GM19463 (cell line): ENCODE measurements around the gene RAP1GAP.
"Not testable (repeated sequence)": the region's sequence is repeated elsewhere in the genome, so short reads cannot be mapped to it uniquely, and the experiment has no call there.

Source experiments
- ATAC-seq: cut with Tn5 transposase; IDR thresholded peaks from one replicate; pipeline ENCODE4 v1.9.1; 2021; ENCODE audit warnings: mild to moderate bottlenecking, moderate library complexity; ENCODE audit not compliant: unreplicated experiment

Gene RAP1GAP

GRCh38 chr1:21647431-21648351 is 21.5 kb downstream of the RAP1GAP start:
- no peak for ATAC-seq

- ATAC-seq, result no peak
Observed at GRCh38 chr1:21645550-21645949, 23.6 kb downstream of the RAP1GAP start.

GRCh38 chr1:21644906-21645305 is 24.3 kb downstream of the RAP1GAP start:
- no peak for ATAC-seq

GRCh38 chr1:21644348-21644747 is 24.8 kb downstream of the RAP1GAP start:
- no peak for ATAC-seq

GRCh38 chr1:21643624-21644023 is 25.5 kb downstream of the RAP1GAP start:
- no peak for ATAC-seq

GRCh38 chr1:21641967-21642739 is 27.0 kb downstream of the RAP1GAP start:
- no peak for ATAC-seq

- ATAC-seq, result no peak
Observed at GRCh38 chr1:21641537-21641936, 27.6 kb downstream of the RAP1GAP start.

GRCh38 chr1:21641076-21641475 is 28.1 kb downstream of the RAP1GAP start:
- ATAC-seq, result no peak

- no peak for ATAC-seq
Observed at GRCh38 chr1:21640653-21641052, 28.5 kb downstream of the RAP1GAP start.

- ATAC-seq, result no peak
Observed at GRCh38 chr1:21639594-21640041, 29.5 kb downstream of the RAP1GAP start.

- ATAC-seq, result no peak
Observed at GRCh38 chr1:21638531-21639341, 30.4 kb downstream of the RAP1GAP start.

- no peak for ATAC-seq
Observed at GRCh38 chr1:21637514-21637913, 31.6 kb downstream of the RAP1GAP start.

- ATAC-seq, result no peak
Observed at GRCh38 chr1:21636029-21636428, 33.1 kb downstream of the RAP1GAP start.

GRCh38 chr1:21634806-21635535 is 34.2 kb downstream of the RAP1GAP start:
- no peak for ATAC-seq

GRCh38 chr1:21633992-21634805 is 35.0 kb downstream of the RAP1GAP start:
- no peak for ATAC-seq

- no peak for ATAC-seq
Observed at GRCh38 chr1:21633141-21633755, 35.9 kb downstream of the RAP1GAP start.

GRCh38 chr1:21631944-21632887 is 36.9 kb downstream of the RAP1GAP start:
- ATAC-seq, result no peak

GRCh38 chr1:21631590-21631943 is 37.6 kb downstream of the RAP1GAP start:
- ATAC-seq, result not testable (repeated sequence)
